ENCODE data around the gene PLD2.

GRCh38 chr17:4850246-4850645 is 43.3 kb downstream of the PLD2 start:
- TF ChIP-seq SIN3A (IDR thresholded peaks at IDR 0.05; ENCODE audit: borderline replicate concordance in 2 of 2, control insufficient read depth in 1 of 2, low read depth in 2 of 2, low read length in 2 of 2) (no peak), GATAD2A (IDR thresholded peaks at IDR 0.05) (no peak), MAX (CRISPR knock-in tag; IDR thresholded peaks at IDR 0.05) (no peak), ZNF512 (tag; IDR thresholded peaks at IDR 0.05) (no peak), CREB1 (IDR thresholded peaks at IDR 0.05) (no peak), CREB1 (CRISPR knock-in tag; IDR thresholded peaks at IDR 0.05) (no peak)
